IMR-90 (cell line): Measurements from ENCODE around the gene SFXN3. TPM values are rescaled to one million over a fixed set of nuclear protein-coding genes. Genes with fewer than 3 reads are reported as not detected.
A peak's percentile ranks its signal among the peaks of the same experiment; 100 is the strongest.

ENCODE experiments used
- ATAC-seq: fragments of 200-7000 bp; cut with Tn5 transposase; 2 replicates; pipeline ENCODE4 v1.9.1; 2020; ENCODE audit warnings: low read depth, mild to moderate bottlenecking, moderate library complexity
- BruUV-seq: library from RNA; stranded (reverse); fragments of 400-500 nt; replicated peaks from 2 replicates; lab custom pipeline; 2021; lab: Mats Ljungman, UMichigan
- CTCF ChIA-PET: fragments of 300-600 bp; formaldehyde crosslinking; extraction: SDS; loops from one replicate; lab custom pipeline; 2021; ENCODE audit warnings: antibody characterized with exemption; lab: Yijun Ruan, JAX
- POLR2A ChIA-PET: fragments of 300-600 bp; sonication (Branson Sonifier 250); formaldehyde crosslinking; loops from one replicate; lab custom pipeline; 2022; ENCODE audit warnings: antibody characterized with exemption; ENCODE audit not compliant: unreplicated experiment; lab: Charles Lee
- DNase-seq: peaks from one replicate; pipeline ENCODE4 v3.0.0; 2013
- H2AFZ ChIP-seq: replicated peaks from 2 replicates; pipeline ENCODE3; 2013; ENCODE audit warnings: low read length, mild to moderate bottlenecking; ENCODE audit not compliant: poor library complexity
- H2AK5ac ChIP-seq: 2 replicates; pipeline ENCODE4 v1.6.1; 2013; ENCODE audit warnings: low read depth, low read length, inconsistent platforms
- H2AK9ac ChIP-seq: replicated peaks from 2 replicates; pipeline ENCODE3; 2013; ENCODE audit warnings: mild to moderate bottlenecking, low read depth, low read length, moderate library complexity; ENCODE audit not compliant: poor library complexity
- H2BK120ac ChIP-seq: 2 replicates; pipeline ENCODE4 v1.6.1; 2013; ENCODE audit warnings: low read depth, low read length, inconsistent platforms
- H2BK15ac ChIP-seq: 3 replicates; pipeline ENCODE4 v1.6.1; 2013; ENCODE audit warnings: low read depth, low read length, inconsistent platforms
- H2BK20ac ChIP-seq: 2 replicates; pipeline ENCODE4 v1.6.1; 2013; ENCODE audit warnings: low read depth, mild to moderate bottlenecking, inconsistent platforms, low read length, moderate library complexity
- H2BK5ac ChIP-seq: 2 replicates; pipeline ENCODE4 v1.6.1; 2013; ENCODE audit warnings: mild to moderate bottlenecking, low read depth, low read length, inconsistent platforms; ENCODE audit not compliant: poor library complexity, severe bottlenecking
- H3K14ac ChIP-seq: replicated peaks from 2 replicates; pipeline ENCODE4 v1.6.1; 2013; ENCODE audit warnings: low read depth, low read length, inconsistent platforms
- H3K18ac ChIP-seq: 2 replicates; pipeline ENCODE4 v1.6.1; 2013; ENCODE audit warnings: low read depth, low read length, control low read depth
- H3K23ac ChIP-seq: 2 replicates; pipeline ENCODE4 v1.6.1; 2013; ENCODE audit warnings: low read depth, low read length, inconsistent platforms
- H3K27ac ChIP-seq: 2 replicates; pipeline ENCODE4 v1.5.1; 2013; ENCODE audit warnings: mild to moderate bottlenecking, control low read depth, low read length; ENCODE audit not compliant: insufficient read depth
- H3K27me3 ChIP-seq: 2 replicates; pipeline ENCODE4 v1.6.1; 2013; ENCODE audit warnings: low read length; ENCODE audit not compliant: control insufficient read depth, insufficient read depth
- H3K36me3 ChIP-seq: 2 replicates; pipeline ENCODE4 v1.6.1; 2013; ENCODE audit warnings: low read length, mixed read lengths; ENCODE audit not compliant: control insufficient read depth, insufficient read depth
- H3K4ac ChIP-seq: 2 replicates; pipeline ENCODE4 v1.6.1; 2013; ENCODE audit warnings: low read depth, low read length, inconsistent platforms
- H3K4me1 ChIP-seq: 2 replicates; pipeline ENCODE4 v1.6.1; 2013; ENCODE audit warnings: low read length, mixed read lengths; ENCODE audit not compliant: control insufficient read depth, insufficient read depth
- H3K4me2 ChIP-seq: 2 replicates; pipeline ENCODE4 v1.6.1; 2013; ENCODE audit warnings: low read depth, mild to moderate bottlenecking, control low read depth, low read length, moderate library complexity
- H3K4me3 ChIP-seq: 2 replicates; pipeline ENCODE4 v1.5.1; 2013; ENCODE audit warnings: low read depth, mild to moderate bottlenecking, control low read depth, low read length, moderate library complexity; ENCODE audit not compliant: insufficient read depth
- H3K56ac ChIP-seq: 2 replicates; pipeline ENCODE4 v1.6.1; 2013; ENCODE audit warnings: low read length, inconsistent platforms; ENCODE audit not compliant: insufficient read depth; ENCODE audit errors: extremely low read depth
- H3K79me1 ChIP-seq, 2 experiments: 2 replicates each; pipeline ENCODE4 v1.6.1; 2013; ENCODE audit warnings: low read length in 2 of 2, inconsistent platforms in 1 of 2, low read depth in 1 of 2
- H3K9ac ChIP-seq: 2 replicates; pipeline ENCODE4 v1.6.1; 2013; ENCODE audit warnings: low read depth, low read length, control low read depth
- H3K9me1 ChIP-seq: 2 replicates; pipeline ENCODE4 v1.6.1; 2013; ENCODE audit warnings: low read length, inconsistent platforms; ENCODE audit not compliant: insufficient read depth
- H3K9me3 ChIP-seq: 2 replicates; pipeline ENCODE4 v1.6.1; 2013; ENCODE audit warnings: low read length; ENCODE audit not compliant: control insufficient read depth, insufficient read depth
- H4K20me1 ChIP-seq: 2 replicates; pipeline ENCODE4 v1.6.1; 2013; ENCODE audit warnings: low read length, inconsistent platforms; ENCODE audit not compliant: insufficient read depth
- H4K5ac ChIP-seq: 2 replicates; pipeline ENCODE4 v1.6.1; 2013; ENCODE audit warnings: mild to moderate bottlenecking, low read depth, low read length, control low read depth
- H4K8ac ChIP-seq, 2 experiments: 2 replicates each; pipeline ENCODE4 v1.6.1; 2013; ENCODE audit warnings: low read depth in 2 of 2, low read length in 2 of 2, control low read depth in 1 of 2, inconsistent platforms in 1 of 2
- H4K91ac ChIP-seq: 2 replicates; pipeline ENCODE4 v1.6.1; 2013; ENCODE audit warnings: low read depth, low read length, inconsistent platforms; ENCODE audit not compliant: insufficient read depth
- CEBPB ChIP-seq: IDR thresholded peaks from 2 replicates; pipeline ENCODE4 v1.6.1; 2012; ENCODE audit warnings: low read depth, low read length, improper control_type of control experiment
- CHD1 ChIP-seq: IDR thresholded peaks from 2 replicates; pipeline ENCODE4 v1.6.1; 2012; ENCODE audit warnings: low read depth, low read length, improper control_type of control experiment
- CTCF ChIP-seq: conservative IDR thresholded peaks from 2 replicates; pipeline ENCODE4 v1.5.1; 2012; ENCODE audit warnings: mild to moderate bottlenecking, low read depth, low read length, improper control_type of control experiment
- ELK1 ChIP-seq: fragments of 150-350 bp; IDR thresholded peaks from 2 replicates; pipeline ENCODE4 v1.6.1; 2016; ENCODE audit warnings: low read depth, mild to moderate bottlenecking, low read length, moderate library complexity, borderline replicate concordance
- MAFK ChIP-seq: IDR thresholded peaks from 2 replicates; pipeline ENCODE4 v1.6.1; 2012; ENCODE audit warnings: low read depth, low read length, improper control_type of control experiment
- NFE2L2 ChIP-seq: fragments of 150-350 bp; IDR thresholded peaks from 2 replicates; pipeline ENCODE4 v1.6.1; 2016; ENCODE audit warnings: low read depth, mild to moderate bottlenecking, low read length
- POLR2A ChIP-seq: IDR thresholded peaks from 2 replicates; pipeline ENCODE4 v1.6.1; 2012; ENCODE audit warnings: mild to moderate bottlenecking, low read depth, low read length
- USF2 ChIP-seq: fragments of 150-350 bp; IDR thresholded peaks from 2 replicates; pipeline ENCODE4 v1.6.1; 2017; ENCODE audit warnings: mild to moderate bottlenecking, antibody characterized with exemption, low read length, low read depth
- WGBS, 2 experiments: methylation state at CpG; one replicate each; pipeline versions ENCODE4 v1.1.5 to v1.1.7; 2013; ENCODE audit warnings: missing lambda C conversion rate in 2 of 2; ENCODE audit not compliant: insufficient read length in 1 of 2; ENCODE audit errors: extremely low coverage in 2 of 2; 5-methylcytosine and 5-hydroxymethylcytosine counted together
- dilution Hi-C: fragments of 300-500 bp; cut with HindIII; formaldehyde crosslinking; loops from one replicate; pipeline ENCODE4 v1.14.3; 2018; ENCODE audit warnings: low sequenced_read_pairs; ENCODE audit not compliant: unreplicated experiment
- in situ Hi-C: fragments of 300-500 bp; cut with MboI; formaldehyde crosslinking; loops from 3 replicates; pipeline ENCODE4 v1.14.3; 2019; ENCODE audit warnings: low sequenced_read_pairs, inconsistent platforms, mixed read lengths
- intact Hi-C: fragments of 100-400 bp; cut with micrococcal nuclease; formaldehyde crosslinking; loops from 2 replicates; pipeline ENCODE4 v1.10.0; 2022
- polyA plus RNA-seq, 3 experiments: library from polyadenylated mRNA; depleted of rRNA; stranded (reverse); fragments of >200 nt; gene quantifications; 2 replicates each; pipeline ENCODE4 v1.2.3, GENCODE V29; 2012; ENCODE audit warnings: low replicate concordance in 1 of 3
- total RNA-seq: library from RNA; depleted of rRNA; stranded (reverse); fragments of >200 nt; gene quantifications from 2 replicates; pipeline ENCODE4 v1.2.3, GENCODE V29; 2012

SFXN3 gene
- total and polyA plus RNA-seq, 2 of the 4 experiments (the other 2 are of a cell fraction), result 64.7 to 77.2 TPM

DNA sequence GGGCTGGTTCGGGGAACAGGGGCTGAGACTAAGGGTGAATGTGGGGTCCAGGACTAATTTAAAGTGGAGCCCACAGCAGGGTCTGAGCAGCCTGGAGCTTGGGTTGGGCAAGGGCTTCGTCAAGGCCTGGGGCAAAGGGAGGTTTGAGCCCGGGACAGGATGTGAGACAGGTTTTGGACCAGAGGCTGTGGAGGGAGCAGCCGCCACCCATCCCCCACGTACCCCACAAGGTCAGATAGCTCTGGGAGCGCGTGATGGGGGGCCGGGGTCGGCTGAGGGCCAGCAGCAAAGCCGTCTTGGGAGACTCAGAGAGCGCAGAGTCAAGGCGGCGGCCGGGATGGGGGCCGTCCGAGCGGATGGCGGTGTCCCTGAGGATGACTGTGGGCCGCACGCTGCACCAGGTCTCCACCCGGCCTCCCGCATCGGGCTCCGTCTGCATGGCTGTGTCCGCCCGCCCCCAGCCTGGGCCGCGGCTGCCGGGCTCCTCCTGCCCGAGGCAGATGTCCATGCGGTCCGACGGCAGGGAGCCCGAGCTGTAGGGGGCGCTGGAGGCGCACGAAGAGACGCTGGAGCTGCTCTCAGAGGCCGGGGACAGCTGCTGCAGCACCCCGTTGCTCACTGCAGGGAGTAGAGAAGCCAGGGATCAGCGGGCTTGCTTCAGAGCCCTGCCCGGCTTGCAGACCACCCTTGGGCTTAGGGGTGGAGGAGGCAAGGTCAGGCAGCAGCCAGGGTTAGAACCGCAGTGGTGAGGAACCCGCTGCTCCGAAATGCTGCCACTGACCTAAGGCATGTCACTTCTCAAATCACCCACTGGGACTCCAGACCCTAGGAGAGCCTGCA, 12.2 kb upstream of the SFXN3 start (continued):
- no peak for TF ChIP-seq ELK1

- Histone ChIP-seq H3K9me3 (no peaks in the 10 kb centered on the region), H4K8ac (no peak overlapping the region), H3K23ac (no peak overlapping the region), H2AK5ac (no peak overlapping the region), H2AFZ (peak overlapping the region; percentile 79), H3K4me3 (no peak overlapping the region), H3K9me1 (peaks cover 2% of the 10 kb centered on the region; the same call in 1 of the 2 replicates), H3K14ac (no peak overlapping the region), H3K27me3 (peaks cover 1% of the 10 kb centered on the region; the same call in 1 of the 2 replicates), H3K36me3 (no peaks in the 10 kb centered on the region), H2BK120ac (no peak overlapping the region), H2AK9ac (no peak overlapping the region), H3K4me2 (no peak overlapping the region), H3K79me1 (0 out of 4 replicates have a peak, but pooled peaks cover 0 to 7% of the 10 kb centered on the region in 2 experiments), H4K20me1 (no peaks in the 10 kb centered on the region), H2BK5ac (no peak overlapping the region), H2BK20ac (no peak overlapping the region), H3K56ac (no peak overlapping the region), H3K4me1 (peaks cover 8% of the 10 kb centered on the region), H4K5ac (no peak overlapping the region), H3K27ac (no peak overlapping the region), H3K18ac (no peak overlapping the region), H4K91ac (no peak overlapping the region), H3K9ac (no peak overlapping the region), H3K4ac (no peak overlapping the region), H2BK15ac (no peak overlapping the region)
- no peak for TF ChIP-seq CTCF
- no peak for TF ChIP-seq USF2
- TF ChIP-seq NFE2L2, result no peak
- no peak for TF ChIP-seq CHD1
- no peak for TF ChIP-seq MAFK
- TF ChIP-seq CEBPB, result no peak
- TF ChIP-seq POLR2A, result no peak
- intact Hi-C loops, result loop anchor here (2.0 to 10.0 kb wide), 2 partner anchors 47 to 455 kb away; no protein-coding TSS in a partner anchor
- ChIA-PET POLR2A (no interaction called here), CTCF (interaction anchor here (0.7 to 6.8 kb wide), 11 partner anchors 11 to 123 kb away, joined by 3 to 48 read pairs (median 4); partner anchors contain the start of genes LZTS2, PDZD7 and SFXN3)
- in situ Hi-C loops, result no loop called here
- BruUV-seq, result no TSS peak
- WGBS, 2 experiments, result no CpG with 5 or more reads among the region's 2 CpGs
- dilution Hi-C loops, result no loop called here
- ATAC-seq (no peak), DNase-seq (no peak)
These were observed 11.7 kb upstream of the SFXN3 start for GRCh38 chr10:101019440-101019703.
